K562 (cell line): ENCODE results near the gene HDAC10. TPM values are rescaled to one million over a fixed set of nuclear protein-coding genes. Genes with fewer than 3 reads are reported as not detected.

Experiments
- polyA plus RNA-seq, 8 experiments: library from polyadenylated mRNA; depleted of rRNA in 4 of 8; stranded (reverse) in 5 of 8; unstranded in 3 of 8; fragments of >200 nt; fragmentation: Nextera tagmentation in 2 of 8; fragmentation: Illumina TruSeq in 1 of 8; extraction: Ambion mirVana in 2 of 8; extraction: Trizol in 1 of 8; gene quantifications; 2 replicates each; pipeline versions ENCODE4 v1.2.1 to v1.2.3, GENCODE V29; 2011 to 2014; ENCODE audit warnings: inconsistent platforms in 1 of 8, missing spikeins in 1 of 8
- total RNA-seq, 7 experiments: library from RNA; depleted of rRNA in 6 of 7; stranded (reverse); fragments of >200 nt in 6 of 7; fragmentation: Illumina TruSeq in 2 of 7; extraction: Trizol in 2 of 7; gene quantifications; 2 replicates each; pipeline versions ENCODE4 v1.2.1 to v1.2.3, GENCODE V29; 2011 to 2021; ENCODE audit warnings: low replicate concordance in 1 of 7

Gene HDAC10
- total and polyA plus RNA-seq, 9 of the 15 experiments (the other 6 are each of a cell fraction or from before 2014, with no cell fraction given) = 0.10 to 44.2 (median 6.5) TPM

Other genes starting within 250 kb of the HDAC10 start
Only the 7 nearest of the 16 such genes appear.
- gene TRABD, start 65.4 kb downstream of the HDAC10 start, total RNA-seq (2014; rRNA removed) = 41.2 and 49.8 TPM in 2 replicates
- gene TRABD, start 65.4 kb downstream of the HDAC10 start, total RNA-seq (2014; rRNA removed; fragmentation: Illumina TruSeq; extraction: Trizol) = 1.4 and 2.8 TPM in 2 replicates
- 14.0 and 14.7 TPM in 2 replicates for gene TRABD, start 65.4 kb downstream of the HDAC10 start, total RNA-seq (2015; rRNA removed; fragmentation: Illumina TruSeq; extraction: Trizol)
- 55.3 and 59.3 TPM in 2 replicates for gene TRABD, start 65.4 kb downstream of the HDAC10 start, total RNA-seq (2021)
- 24.3 and 35.9 TPM in 2 replicates for gene TRABD, start 65.4 kb downstream of the HDAC10 start, polyA plus RNA-seq (2011; rRNA removed)
- gene TRABD, start 65.4 kb downstream of the HDAC10 start, polyA plus RNA-seq (2014; fragmentation: Illumina TruSeq; extraction: Trizol) = 7.7 and 20.3 TPM in 2 replicates
- gene TRABD, start 65.4 kb downstream of the HDAC10 start, polyA plus RNA-seq (2014; fragmentation: Nextera tagmentation; extraction: Ambion mirVana) = under 1 TPM; 0.08 to 0.59 TPM
- 62.0 and 62.9 TPM in 2 replicates for gene TRABD, start 65.4 kb downstream of the HDAC10 start, polyA plus RNA-seq (2014; rRNA removed)
- gene SELENOO, start 50.3 kb downstream of the HDAC10 start, total RNA-seq (2014; rRNA removed) = 23.5 and 30.4 TPM in 2 replicates
- 0.93 and 1.8 TPM in 2 replicates for gene SELENOO, start 50.3 kb downstream of the HDAC10 start, total RNA-seq (2014; rRNA removed; fragmentation: Illumina TruSeq; extraction: Trizol)
- 8.3 and 9.2 TPM in 2 replicates for gene SELENOO, start 50.3 kb downstream of the HDAC10 start, total RNA-seq (2015; rRNA removed; fragmentation: Illumina TruSeq; extraction: Trizol)
- gene SELENOO, start 50.3 kb downstream of the HDAC10 start, total RNA-seq (2021) = 22.6 and 24.4 TPM in 2 replicates
- gene SELENOO, start 50.3 kb downstream of the HDAC10 start, polyA plus RNA-seq (2011; rRNA removed) = 9.7 and 14.9 TPM in 2 replicates
- gene SELENOO, start 50.3 kb downstream of the HDAC10 start, polyA plus RNA-seq (2014; fragmentation: Illumina TruSeq; extraction: Trizol) = 2.2 and 11.6 TPM in 2 replicates
- under 1 TPM; 0.37 to 0.84 TPM for gene SELENOO, start 50.3 kb downstream of the HDAC10 start, polyA plus RNA-seq (2014; fragmentation: Nextera tagmentation; extraction: Ambion mirVana)
- gene SELENOO, start 50.3 kb downstream of the HDAC10 start, polyA plus RNA-seq (2014; rRNA removed) = 24.3 and 24.9 TPM in 2 replicates
- 23.2 and 25.1 TPM in 2 replicates for gene TUBGCP6, start 6.2 kb downstream of the HDAC10 start, total RNA-seq (2014; rRNA removed)
- 4.1 and 6.0 TPM in 2 replicates for gene TUBGCP6, start 6.2 kb downstream of the HDAC10 start, total RNA-seq (2014; rRNA removed; fragmentation: Illumina TruSeq; extraction: Trizol)
- gene TUBGCP6, start 6.2 kb downstream of the HDAC10 start, total RNA-seq (2015; rRNA removed; fragmentation: Illumina TruSeq; extraction: Trizol) = 9.7 and 10.3 TPM in 2 replicates
- gene TUBGCP6, start 6.2 kb downstream of the HDAC10 start, total RNA-seq (2021) = 31.1 and 33.0 TPM in 2 replicates
- gene TUBGCP6, start 6.2 kb downstream of the HDAC10 start, polyA plus RNA-seq (2011; rRNA removed) = 10.1 and 17.7 TPM in 2 replicates
- 9.3 and 15.1 TPM in 2 replicates for gene TUBGCP6, start 6.2 kb downstream of the HDAC10 start, polyA plus RNA-seq (2014; fragmentation: Illumina TruSeq; extraction: Trizol)
- gene TUBGCP6, start 6.2 kb downstream of the HDAC10 start, polyA plus RNA-seq (2014; fragmentation: Nextera tagmentation; extraction: Ambion mirVana) = 1 to 10 TPM in 1 of 2 experiments, under 1 TPM in 1; 0.76 to 1.2 TPM
- gene TUBGCP6, start 6.2 kb downstream of the HDAC10 start, polyA plus RNA-seq (2014; rRNA removed) = 26.8 and 29.9 TPM in 2 replicates
- gene MAPK12, start 10.4 kb upstream of the HDAC10 start, total RNA-seq (2014; rRNA removed) = 45.2 and 45.5 TPM in 2 replicates
- gene MAPK12, start 10.4 kb upstream of the HDAC10 start, total RNA-seq (2014; rRNA removed; fragmentation: Illumina TruSeq; extraction: Trizol) = 5.7 and 11.1 TPM in 2 replicates
- gene MAPK12, start 10.4 kb upstream of the HDAC10 start, total RNA-seq (2015; rRNA removed; fragmentation: Illumina TruSeq; extraction: Trizol) = 32.9 and 33.8 TPM in 2 replicates
- 68.4 and 69.1 TPM in 2 replicates for gene MAPK12, start 10.4 kb upstream of the HDAC10 start, total RNA-seq (2021)
- gene MAPK12, start 10.4 kb upstream of the HDAC10 start, polyA plus RNA-seq (2011; rRNA removed) = 30.6 and 45.2 TPM in 2 replicates
- 32.8 and 35.5 TPM in 2 replicates for gene MAPK12, start 10.4 kb upstream of the HDAC10 start, polyA plus RNA-seq (2014; fragmentation: Illumina TruSeq; extraction: Trizol)
- 1 to 10 TPM in 1 of 2 experiments, under 1 TPM in 1; 0.79 to 4.0 TPM for gene MAPK12, start 10.4 kb upstream of the HDAC10 start, polyA plus RNA-seq (2014; fragmentation: Nextera tagmentation; extraction: Ambion mirVana)
- gene MAPK12, start 10.4 kb upstream of the HDAC10 start, polyA plus RNA-seq (2014; rRNA removed) = 69.4 and 71.5 TPM in 2 replicates
- 9.6 and 9.8 TPM in 2 replicates for gene MAPK11, start 19.1 kb upstream of the HDAC10 start, total RNA-seq (2014; rRNA removed)
- gene MAPK11, start 19.1 kb upstream of the HDAC10 start, total RNA-seq (2014; rRNA removed; fragmentation: Illumina TruSeq; extraction: Trizol) = 1.9 and 2.5 TPM in 2 replicates
- 5.3 and 5.8 TPM in 2 replicates for gene MAPK11, start 19.1 kb upstream of the HDAC10 start, total RNA-seq (2015; rRNA removed; fragmentation: Illumina TruSeq; extraction: Trizol)
- gene MAPK11, start 19.1 kb upstream of the HDAC10 start, total RNA-seq (2021) = 12.8 and 14.6 TPM in 2 replicates
- gene MAPK11, start 19.1 kb upstream of the HDAC10 start, polyA plus RNA-seq (2011; rRNA removed) = 5.1 and 7.0 TPM in 2 replicates
- gene MAPK11, start 19.1 kb upstream of the HDAC10 start, polyA plus RNA-seq (2014; fragmentation: Illumina TruSeq; extraction: Trizol) = 5.7 and 7.0 TPM in 2 replicates
- under 1 TPM; 0.06 to 0.10 TPM for gene MAPK11, start 19.1 kb upstream of the HDAC10 start, polyA plus RNA-seq (2014; fragmentation: Nextera tagmentation; extraction: Ambion mirVana)
- gene MAPK11, start 19.1 kb upstream of the HDAC10 start, polyA plus RNA-seq (2014; rRNA removed) = 10.6 and 11.5 TPM in 2 replicates
- 16.9 and 22.7 TPM in 2 replicates for gene PLXNB2, start 56.4 kb upstream of the HDAC10 start, total RNA-seq (2014; rRNA removed)
- gene PLXNB2, start 56.4 kb upstream of the HDAC10 start, total RNA-seq (2014; rRNA removed; fragmentation: Illumina TruSeq; extraction: Trizol) = 3.2 and 4.8 TPM in 2 replicates
- gene PLXNB2, start 56.4 kb upstream of the HDAC10 start, total RNA-seq (2015; rRNA removed; fragmentation: Illumina TruSeq; extraction: Trizol) = 9.9 and 11.3 TPM in 2 replicates
- gene PLXNB2, start 56.4 kb upstream of the HDAC10 start, total RNA-seq (2021) = 45.1 and 48.0 TPM in 2 replicates
- gene PLXNB2, start 56.4 kb upstream of the HDAC10 start, polyA plus RNA-seq (2011; rRNA removed) = 17.4 and 26.1 TPM in 2 replicates
- gene PLXNB2, start 56.4 kb upstream of the HDAC10 start, polyA plus RNA-seq (2014; fragmentation: Illumina TruSeq; extraction: Trizol) = 13.6 and 22.0 TPM in 2 replicates
- under 1 TPM; 0.15 to 0.81 TPM for gene PLXNB2, start 56.4 kb upstream of the HDAC10 start, polyA plus RNA-seq (2014; fragmentation: Nextera tagmentation; extraction: Ambion mirVana)
- gene PLXNB2, start 56.4 kb upstream of the HDAC10 start, polyA plus RNA-seq (2014; rRNA removed) = 20.7 and 24.6 TPM in 2 replicates
- gene DENND6B, start 75.7 kb upstream of the HDAC10 start, total RNA-seq (2014; rRNA removed) = 1.5 and 2.3 TPM in 2 replicates
- gene DENND6B, start 75.7 kb upstream of the HDAC10 start, total RNA-seq (2014; rRNA removed; fragmentation: Illumina TruSeq; extraction: Trizol) = 0.26 and 0.29 TPM in 2 replicates
- gene DENND6B, start 75.7 kb upstream of the HDAC10 start, total RNA-seq (2015; rRNA removed; fragmentation: Illumina TruSeq; extraction: Trizol) = 0.83 TPM in 2 replicates
- gene DENND6B, start 75.7 kb upstream of the HDAC10 start, total RNA-seq (2021) = 3.1 and 3.2 TPM in 2 replicates
- gene DENND6B, start 75.7 kb upstream of the HDAC10 start, polyA plus RNA-seq (2011; rRNA removed) = 2.0 and 3.4 TPM in 2 replicates
- gene DENND6B, start 75.7 kb upstream of the HDAC10 start, polyA plus RNA-seq (2014; fragmentation: Illumina TruSeq; extraction: Trizol) = 1.7 and 2.0 TPM in 2 replicates
- under 1 TPM; 0.07 to 0.31 TPM for gene DENND6B, start 75.7 kb upstream of the HDAC10 start, polyA plus RNA-seq (2014; fragmentation: Nextera tagmentation; extraction: Ambion mirVana)
- 3.1 and 3.7 TPM in 2 replicates for gene DENND6B, start 75.7 kb upstream of the HDAC10 start, polyA plus RNA-seq (2014; rRNA removed)